IPS-11a (cell line): ENCODE results near the gene EXOSC5.

Source experiments
- H3K4me3 ChIP-seq: one replicate; pipeline ENCODE4 v1.5.1; 2013; ENCODE audit warnings: low read depth, low read length, control low read depth

The EXOSC5 gene

GRCh38 chr19:41426952-41427646 is 29.9 kb upstream of the EXOSC5 start, which contains the start of gene B3GNT8:
Gene B3GNT8, minus strand, starts transcription at chr19:41427374. Its CDS starts 596 bp downstream, at chr19:41426778.
- peak within 1 kb of the TSS; percentile 50 for H3K4me3 ChIP-seq

- no peak overlapping the region for H3K4me3 ChIP-seq
Observed at GRCh38 chr19:41426116-41426841, 29.1 kb upstream of the EXOSC5 start.

GRCh38 chr19:41425174-41426115 is 28.3 kb upstream of the EXOSC5 start:
- H3K4me3 ChIP-seq = no peak overlapping the region

GRCh38 chr19:41424335-41425173 is 27.4 kb upstream of the EXOSC5 start:
- no peak overlapping the region for H3K4me3 ChIP-seq

- no peak overlapping the region for H3K4me3 ChIP-seq
Observed at GRCh38 chr19:41422955-41423354, 25.8 kb upstream of the EXOSC5 start.

GRCh38 chr19:41422456-41422855 is 25.3 kb upstream of the EXOSC5 start:
- H3K4me3 ChIP-seq = no peak overlapping the region

GRCh38 chr19:41421973-41422372 is 24.8 kb upstream of the EXOSC5 start:
- no peak overlapping the region for H3K4me3 ChIP-seq

- no peak overlapping the region for H3K4me3 ChIP-seq
Observed at GRCh38 chr19:41421314-41421713, 24.2 kb upstream of the EXOSC5 start.

- H3K4me3 ChIP-seq = no peak overlapping the region
Observed at GRCh38 chr19:41420101-41420880, 23.1 kb upstream of the EXOSC5 start.

GRCh38 chr19:41416194-41416674 is 19.1 kb upstream of the EXOSC5 start:
- H3K4me3 ChIP-seq = no peak overlapping the region

GRCh38 chr19:41415154-41415571 is 18.0 kb upstream of the EXOSC5 start:
- no peak overlapping the region for H3K4me3 ChIP-seq

- H3K4me3 ChIP-seq = no peak overlapping the region
Observed at GRCh38 chr19:41414461-41414860, 17.3 kb upstream of the EXOSC5 start.

GRCh38 chr19:41413947-41414346 is 16.8 kb upstream of the EXOSC5 start:
- H3K4me3 ChIP-seq = no peak overlapping the region

- H3K4me3 ChIP-seq = no peak overlapping the region
Observed at GRCh38 chr19:41412953-41413352, 15.8 kb upstream of the EXOSC5 start.

- no peak overlapping the region for H3K4me3 ChIP-seq
Observed at GRCh38 chr19:41411968-41412265, 14.8 kb upstream of the EXOSC5 start.

GRCh38 chr19:41411100-41411967 is 14.2 kb upstream of the EXOSC5 start:
- H3K4me3 ChIP-seq = no peak overlapping the region

GRCh38 chr19:41410336-41411054 is 13.3 kb upstream of the EXOSC5 start:
- H3K4me3 ChIP-seq = no peak overlapping the region

- no peak overlapping the region for H3K4me3 ChIP-seq
Observed at GRCh38 chr19:41409288-41409687, 12.1 kb upstream of the EXOSC5 start.
